HG02840 (cell line): ENCODE results near the gene PHACTR3.
"Not testable (repeated sequence)": the region's sequence is repeated elsewhere in the genome, so short reads cannot be mapped to it uniquely, and the experiment has no call there.

Experiments used
- ATAC-seq: cut with Tn5 transposase; IDR thresholded peaks from one replicate; pipeline ENCODE4 v1.9.1; 2021; ENCODE audit warnings: mild to moderate bottlenecking, moderate library complexity, moderate number of reproducible peaks; ENCODE audit not compliant: unreplicated experiment, low FRiP score

Gene PHACTR3

GRCh38 chr20:59831916-59832270 lies 227.6 kb downstream of the PHACTR3 start:
- ATAC-seq: no peak

- no peak for ATAC-seq
Measured at GRCh38 chr20:59832406-59833363, 228.3 kb downstream of the PHACTR3 start.

- ATAC-seq: no peak
Measured at GRCh38 chr20:59835057-59835447, 230.7 kb downstream of the PHACTR3 start.

GRCh38 chr20:59835448-59836395 lies 231.4 kb downstream of the PHACTR3 start:
- no peak for ATAC-seq

DNA sequence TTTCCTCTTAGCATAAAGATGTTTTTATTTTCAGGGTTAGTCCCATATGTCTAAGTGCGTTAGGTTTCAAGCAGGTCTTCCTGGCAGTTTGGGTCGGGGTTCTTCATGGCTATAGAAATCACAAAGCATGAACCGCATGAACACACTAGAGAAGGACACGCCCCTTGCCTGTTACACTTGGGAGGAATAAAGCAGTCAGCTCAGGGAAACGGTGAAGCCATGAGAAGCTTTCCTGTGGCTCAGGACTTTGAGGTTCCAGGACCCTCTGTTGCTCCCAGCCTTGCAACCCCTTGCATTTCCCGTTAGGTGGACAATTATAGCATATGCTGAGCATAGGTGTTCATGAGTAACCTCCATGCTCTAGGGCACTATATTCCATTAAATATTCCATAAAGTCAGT lies 232.4 kb downstream of the PHACTR3 start:
- ATAC-seq: no peak

DNA sequence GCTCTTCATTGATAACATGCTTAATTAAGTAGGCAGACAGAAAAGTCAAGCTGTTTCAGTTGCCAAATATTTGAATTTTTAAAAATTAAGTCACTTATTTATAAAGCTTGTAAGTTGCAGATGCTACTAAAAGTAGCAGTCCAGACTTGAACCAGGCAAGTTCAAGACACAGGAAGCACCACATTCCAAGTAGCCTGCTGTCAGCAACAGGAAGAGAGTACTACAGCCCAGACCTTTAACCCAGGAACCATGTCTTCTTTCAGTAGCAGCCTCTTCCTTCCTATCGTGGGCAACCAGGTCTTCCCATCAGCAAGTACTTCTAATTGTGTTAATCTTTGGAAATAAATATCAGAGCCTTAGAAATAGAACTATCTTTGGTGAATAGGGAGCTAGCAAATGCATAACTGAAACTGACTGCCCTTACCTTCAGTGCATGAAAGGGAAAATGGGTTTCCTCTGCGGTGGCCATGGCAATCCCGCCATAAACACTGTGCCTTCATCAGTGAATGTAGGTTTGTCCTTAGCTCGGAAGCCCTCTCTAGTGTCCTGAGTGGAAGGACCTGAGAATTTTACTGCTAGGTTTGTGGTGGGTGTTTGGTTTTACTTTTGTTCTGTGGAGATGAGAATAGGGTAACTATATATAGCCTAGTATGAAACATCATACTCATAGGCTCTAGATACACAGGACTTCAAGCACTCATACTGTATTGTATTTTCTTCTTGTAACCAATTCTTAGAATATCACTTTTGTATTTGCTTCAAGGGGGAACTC lies 233.5 kb downstream of the PHACTR3 start:
- no peak for ATAC-seq

- no peak for ATAC-seq
Measured at GRCh38 chr20:59839400-59839799, 235.1 kb downstream of the PHACTR3 start.

- no peak for ATAC-seq
Measured at GRCh38 chr20:59845472-59845871, 241.1 kb downstream of the PHACTR3 start.

GRCh38 chr20:59848182-59848581 lies 243.8 kb downstream of the PHACTR3 start:
- ATAC-seq: no peak

DNA sequence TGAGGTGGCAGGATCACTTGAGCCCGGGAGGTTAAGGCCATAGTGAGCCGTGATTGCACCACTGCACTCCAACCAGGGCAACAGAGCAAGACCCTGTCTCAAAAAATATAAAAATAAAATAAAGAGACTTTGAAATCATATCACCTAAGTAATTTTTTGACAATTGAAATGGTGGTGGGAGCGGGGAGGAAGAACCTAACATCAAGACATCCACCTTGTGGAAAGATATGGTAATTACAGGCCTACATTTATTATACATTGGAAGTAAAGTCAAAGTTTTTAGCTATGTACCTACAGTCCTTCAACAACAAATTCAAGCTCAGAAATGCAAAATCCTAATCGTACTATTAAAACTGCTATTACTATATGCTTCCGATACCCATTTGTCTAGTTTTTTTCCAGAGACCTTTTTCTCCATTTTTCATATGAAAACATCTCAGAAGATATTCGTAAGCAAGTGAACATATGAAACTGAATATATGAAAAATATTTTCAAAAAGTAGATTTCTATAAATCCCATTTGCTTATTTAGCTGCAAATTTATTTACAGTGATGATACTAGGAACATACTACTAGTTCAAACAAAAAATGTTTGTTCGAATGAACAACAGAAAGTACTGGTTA lies 245.8 kb downstream of the PHACTR3 start:
- ATAC-seq: no peak

DNA sequence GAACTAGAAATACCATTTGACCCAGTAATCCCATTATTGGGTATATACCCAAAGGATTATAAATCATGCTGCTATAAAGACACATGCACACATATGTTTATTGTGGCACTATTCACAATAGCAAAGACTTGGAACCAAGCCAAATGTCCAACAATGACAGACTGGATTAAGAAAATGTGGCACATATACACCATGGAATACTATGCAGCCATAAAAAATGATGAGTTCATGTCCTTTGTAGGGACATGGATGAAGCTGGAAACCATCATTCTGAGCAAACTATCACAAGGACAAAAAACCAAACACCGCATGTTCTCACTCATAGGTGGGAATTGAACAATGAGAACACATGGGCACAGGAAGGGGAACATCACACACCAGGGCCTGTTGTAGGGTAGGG lies 252.2 kb downstream of the PHACTR3 start:
- not testable (repeated sequence) for ATAC-seq

- ATAC-seq: not testable (repeated sequence)
Measured at GRCh38 chr20:59856941-59857340, 252.6 kb downstream of the PHACTR3 start.

DNA sequence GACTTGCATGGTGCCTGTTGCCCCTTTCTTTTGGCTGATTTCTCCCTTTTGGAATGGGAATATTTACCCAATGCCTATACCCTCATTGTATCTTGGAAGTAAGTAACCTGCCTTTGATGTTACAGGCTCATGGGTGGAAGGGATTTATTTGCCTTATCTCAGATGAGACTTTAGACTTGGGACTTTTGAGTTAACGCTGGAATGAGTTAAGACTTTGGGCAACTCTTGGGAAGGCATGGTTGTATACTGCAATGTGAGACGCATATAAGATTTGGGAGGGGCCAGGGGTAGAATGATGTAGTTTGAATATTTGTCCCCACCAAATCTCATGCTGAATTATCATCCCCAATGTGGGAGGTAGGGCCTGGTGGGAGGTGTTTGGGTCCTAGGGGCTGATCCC lies 253.6 kb downstream of the PHACTR3 start:
- no peak for ATAC-seq

- no peak for ATAC-seq
Measured at GRCh38 chr20:59858425-59858824, 254.1 kb downstream of the PHACTR3 start.

DNA sequence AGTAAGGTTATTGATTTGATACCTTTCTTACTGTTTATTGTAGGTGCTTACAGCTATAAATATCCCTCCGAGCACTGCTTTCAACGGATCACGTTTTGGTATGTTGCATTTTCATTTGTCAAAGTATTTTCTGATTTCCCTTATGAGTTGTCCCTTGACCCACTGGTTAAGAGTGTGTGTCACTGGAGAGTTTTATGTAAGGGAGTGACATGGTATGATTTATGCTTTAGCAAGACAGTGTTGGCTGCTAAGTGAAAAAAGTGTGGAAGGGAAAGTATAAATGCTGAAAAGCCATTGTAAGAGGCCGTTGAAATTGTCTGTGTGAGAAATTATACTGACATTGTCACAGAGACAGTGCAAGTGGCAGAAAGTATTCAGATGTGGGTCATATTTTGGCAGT lies 257.1 kb downstream of the PHACTR3 start:
- no peak for ATAC-seq

GRCh38 chr20:59863058-59863457 lies 258.7 kb downstream of the PHACTR3 start:
- ATAC-seq: no peak

GRCh38 chr20:59864726-59865125 lies 260.4 kb downstream of the PHACTR3 start:
- ATAC-seq: no peak

DNA sequence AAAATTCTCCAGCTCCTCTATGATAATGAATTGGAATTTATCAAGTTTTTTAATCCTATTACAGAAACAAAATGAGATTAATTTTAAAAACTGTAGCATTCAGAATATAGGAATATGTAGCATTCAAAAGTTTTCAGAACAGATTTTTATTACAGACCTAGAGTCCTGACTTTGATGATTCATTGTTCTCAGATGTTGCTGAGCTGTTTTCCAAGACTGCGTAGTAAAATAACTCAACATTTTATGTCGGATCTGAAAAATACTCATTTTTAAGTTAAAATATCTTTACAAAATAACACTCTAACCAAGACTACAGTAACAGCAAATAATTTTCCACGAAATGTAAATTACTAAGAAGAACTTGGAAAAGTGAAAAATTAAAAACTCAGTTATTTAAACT lies 262.0 kb downstream of the PHACTR3 start:
- ATAC-seq: no peak

GRCh38 chr20:59871096-59871495 lies 266.8 kb downstream of the PHACTR3 start:
- ATAC-seq: no peak

DNA sequence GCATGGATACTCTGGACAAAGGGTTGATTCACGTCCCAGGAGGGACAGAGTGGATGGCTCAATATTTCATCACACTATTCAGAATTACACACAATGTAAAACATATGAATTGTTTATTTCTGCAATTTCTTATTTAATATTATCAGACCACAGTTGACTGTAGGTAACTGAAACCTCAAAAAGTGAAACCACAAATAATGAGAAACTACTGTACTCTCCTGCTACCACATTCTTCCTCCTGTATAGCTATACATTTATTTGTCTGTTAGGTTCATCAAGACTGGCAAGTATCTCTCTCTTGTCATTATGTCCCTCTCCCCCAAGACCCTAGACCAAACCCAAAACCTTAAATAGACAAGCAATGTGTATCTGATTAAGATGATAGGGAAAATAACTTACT lies 269.1 kb downstream of the PHACTR3 start:
- ATAC-seq: no peak
